Erythroblast (primary cell): ENCODE data around the gene MAP3K4.
"Not testable (repeated sequence)": the region's sequence is repeated elsewhere in the genome, so short reads cannot be mapped to it uniquely, and the experiment has no call there.

Source experiments
- GATA1 ChIP-seq: IDR thresholded peaks from 2 replicates; pipeline ENCODE4 v1.6.1; 2011; ENCODE audit warnings: low read depth, mild to moderate bottlenecking, control low read depth, low read length, moderate library complexity
- POLR2A ChIP-seq: IDR thresholded peaks from 2 replicates; pipeline ENCODE4 v1.6.1; 2011; ENCODE audit warnings: mild to moderate bottlenecking, low read length

DNA sequence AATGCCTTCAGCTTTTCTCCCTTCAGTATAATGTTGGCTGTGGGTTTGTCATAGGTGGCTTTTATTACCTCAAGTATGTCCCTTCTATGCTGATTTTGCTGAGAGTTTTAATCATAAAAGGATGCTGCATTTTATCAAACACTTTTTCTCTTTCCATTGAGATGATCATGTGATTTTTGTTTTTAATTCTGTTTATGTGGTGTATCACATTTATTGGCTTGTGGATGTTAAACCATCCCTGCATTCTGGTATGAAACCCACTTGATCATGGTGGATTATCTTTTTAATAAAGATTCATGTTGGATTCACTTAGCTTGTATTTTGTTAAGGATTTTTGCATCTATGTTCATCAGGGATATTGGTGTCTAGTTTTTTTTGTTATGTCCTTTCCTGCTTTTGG, 131.8 kb downstream of the MAP3K4 start:
- TF ChIP-seq GATA1, POLR2A: not testable (repeated sequence)
